Measurements from ENCODE around the gene VSNL1.

GRCh38 chr2:17680119-17680518 is 139.6 kb downstream of the VSNL1 start:
- TF ChIP-seq CTCF (IDR thresholded peaks at IDR 0.05) (no peak), POLR2A (IDR thresholded peaks at IDR 0.05) (no peak)
